22Rv1 (cell line): ENCODE measurements around the gene AP2A2.

ENCODE experiments used
- CTCF ChIP-seq: fragments of 450-650 bp; IDR thresholded peaks from 2 replicates; pipeline ENCODE4 v1.5.1; 2017; ENCODE audit warnings: mild to moderate bottlenecking
- ZFX ChIP-seq: fragments of 450-650 bp; IDR thresholded peaks from 2 replicates; pipeline ENCODE4 v1.6.1; 2017; ENCODE audit warnings: antibody characterized with exemption, borderline replicate concordance

DNA sequence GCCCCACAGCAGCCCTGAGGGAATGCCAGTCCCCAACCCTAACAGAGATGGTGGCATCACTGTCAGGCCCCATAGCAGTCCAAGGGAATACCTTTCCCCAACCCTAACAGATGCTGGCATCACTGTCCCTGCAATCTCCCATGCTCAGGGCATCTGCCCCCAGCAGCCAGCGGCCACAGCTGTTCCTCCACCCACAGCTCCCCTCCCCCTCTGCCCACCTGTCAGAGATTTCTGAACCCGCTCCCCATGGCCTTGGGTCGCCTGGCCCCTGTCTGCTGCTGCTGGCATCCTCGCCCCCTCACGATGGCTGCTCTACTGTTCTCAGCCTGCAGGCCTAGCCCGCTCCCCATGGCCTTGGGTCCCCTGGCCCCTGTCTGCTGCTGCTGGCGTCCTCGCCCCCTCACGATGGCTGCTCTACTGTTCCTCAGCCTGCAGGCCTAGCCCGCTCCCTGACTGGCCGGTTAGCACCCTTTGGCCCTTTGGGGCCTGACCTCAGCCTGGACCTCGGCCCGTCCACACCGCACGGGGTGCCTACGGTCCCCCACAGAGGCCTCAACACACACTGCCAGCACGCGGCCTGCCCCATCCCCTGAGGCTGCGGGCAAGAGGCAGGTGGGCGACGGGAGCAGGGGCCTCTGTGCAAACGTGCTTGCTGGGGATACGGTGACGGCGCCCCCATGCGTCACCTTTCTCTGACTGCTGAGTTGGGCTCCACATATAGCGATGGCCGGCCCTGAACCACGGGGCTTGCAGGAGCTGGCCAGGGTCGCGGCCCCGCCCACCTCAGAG is 35.8 kb upstream of the AP2A2 start:
- TF ChIP-seq CTCF (no peak), ZFX (no peak)
